Chondrocyte (in vitro differentiated cells): ENCODE data around the gene NEMP2. TPM values are rescaled to one million over a fixed set of nuclear protein-coding genes. Genes with fewer than 3 reads are reported as not detected.
A peak's percentile ranks its signal among the peaks of the same experiment; 100 is the strongest.
"Not testable (repeated sequence)": the region's sequence is repeated elsewhere in the genome, so short reads cannot be mapped to it uniquely, and the experiment has no call there.

Experiments used
- DNase-seq: peaks from one replicate; pipeline ENCODE4 v3.0.0; 2021; ENCODE audit warnings: mixed read lengths, low spot score
- H3K27ac Mint-ChIP-seq: one replicate; pipeline ENCODE4 v1.8.0; 2021; ENCODE audit warnings: mild to moderate bottlenecking, moderate library complexity, mixed read lengths; ENCODE audit not compliant: unreplicated experiment
- H3K27me3 Mint-ChIP-seq: 2 replicates; pipeline ENCODE4 v1.8.0; 2021; ENCODE audit warnings: low read depth, mixed read lengths
- H3K36me3 Mint-ChIP-seq: 2 replicates; pipeline ENCODE4 v1.8.0; 2021; ENCODE audit warnings: low read depth, mixed read lengths
- H3K4me1 Mint-ChIP-seq: 2 replicates; pipeline ENCODE4 v1.8.0; 2021; ENCODE audit warnings: low read depth, mild to moderate bottlenecking, mixed read lengths
- H3K4me3 Mint-ChIP-seq: one replicate; pipeline ENCODE4 v1.8.0; 2021; ENCODE audit warnings: mild to moderate bottlenecking, moderate library complexity, mixed read lengths; ENCODE audit not compliant: unreplicated experiment
- H3K9me3 Mint-ChIP-seq: 2 replicates; pipeline ENCODE4 v1.8.0; 2021; ENCODE audit warnings: low read depth, mixed read lengths
- total RNA-seq: library from RNA; stranded (reverse); gene quantifications from 3 replicates; pipeline ENCODE4 v1.2.1, GENCODE V29; 2021
- TF ChIP-seq, protein P1 (sequence below): fragments of 200-600 bp; sonication (generic); IDR thresholded peaks from 2 replicates; pipeline ENCODE4 v1.5.0; 2021; ENCODE audit warnings: antibody characterized with exemption, mild to moderate bottlenecking, moderate library complexity

Gene NEMP2
- total RNA-seq, 1 donor from 2014 or later = 8.9 TPM

DNA sequence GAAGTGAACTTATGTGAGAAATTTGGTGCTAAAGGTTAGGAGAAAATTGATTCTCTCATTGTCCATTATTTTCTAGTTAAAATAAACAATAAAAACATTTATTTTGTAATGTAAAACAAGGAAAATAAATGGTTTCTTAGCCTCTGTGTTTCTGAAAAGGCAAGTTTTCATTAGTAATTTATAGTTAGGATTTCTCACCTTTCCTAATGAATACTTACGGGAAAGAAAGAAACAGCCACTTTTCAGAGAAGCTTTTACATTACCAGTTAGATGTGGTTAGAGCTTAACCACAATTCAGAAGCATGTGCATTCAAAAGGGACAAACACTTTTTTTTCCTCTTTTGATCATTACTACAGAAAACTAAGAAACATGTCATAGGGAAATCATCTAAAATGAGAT, 18.8 kb downstream of the NEMP2 start:
- Mint-ChIP-seq H3K27me3 (no peaks in the 10 kb centered on the region), H3K9me3 (no peaks in the 10 kb centered on the region), H3K36me3 (peaks cover 4% of the 10 kb centered on the region), H3K4me3 (no peak overlapping the region), H3K4me1 (no peaks in the 10 kb centered on the region), H3K27ac (no peak overlapping the region)
- DNase-seq = no peak
- TF ChIP-seq, protein P1, sequence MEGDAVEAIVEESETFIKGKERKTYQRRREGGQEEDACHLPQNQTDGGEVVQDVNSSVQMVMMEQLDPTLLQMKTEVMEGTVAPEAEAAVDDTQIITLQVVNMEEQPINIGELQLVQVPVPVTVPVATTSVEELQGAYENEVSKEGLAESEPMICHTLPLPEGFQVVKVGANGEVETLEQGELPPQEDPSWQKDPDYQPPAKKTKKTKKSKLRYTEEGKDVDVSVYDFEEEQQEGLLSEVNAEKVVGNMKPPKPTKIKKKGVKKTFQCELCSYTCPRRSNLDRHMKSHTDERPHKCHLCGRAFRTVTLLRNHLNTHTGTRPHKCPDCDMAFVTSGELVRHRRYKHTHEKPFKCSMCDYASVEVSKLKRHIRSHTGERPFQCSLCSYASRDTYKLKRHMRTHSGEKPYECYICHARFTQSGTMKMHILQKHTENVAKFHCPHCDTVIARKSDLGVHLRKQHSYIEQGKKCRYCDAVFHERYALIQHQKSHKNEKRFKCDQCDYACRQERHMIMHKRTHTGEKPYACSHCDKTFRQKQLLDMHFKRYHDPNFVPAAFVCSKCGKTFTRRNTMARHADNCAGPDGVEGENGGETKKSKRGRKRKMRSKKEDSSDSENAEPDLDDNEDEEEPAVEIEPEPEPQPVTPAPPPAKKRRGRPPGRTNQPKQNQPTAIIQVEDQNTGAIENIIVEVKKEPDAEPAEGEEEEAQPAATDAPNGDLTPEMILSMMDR = no peak

DNA sequence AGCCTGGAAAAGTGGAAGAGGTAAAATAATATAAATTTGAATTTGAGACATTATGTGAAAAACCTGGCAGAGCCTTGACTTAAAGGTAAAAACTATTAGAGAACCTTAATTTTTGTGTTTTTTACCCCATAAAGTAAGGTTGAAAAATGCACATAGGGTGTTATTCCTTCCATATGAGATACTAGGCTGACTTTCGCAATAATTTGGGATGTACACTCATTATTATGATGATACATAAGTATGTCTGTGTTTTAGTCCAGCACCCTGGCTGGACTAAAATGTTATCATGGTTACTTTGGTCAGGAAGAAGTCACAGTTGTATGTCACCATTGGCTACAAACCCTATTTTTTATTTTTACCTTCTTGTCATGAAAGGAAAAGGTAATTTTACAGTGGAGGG, 19.8 kb downstream of the NEMP2 start:
- no peaks in the 10 kb centered on the region for H3K9me3 Mint-ChIP-seq
- H3K4me3 Mint-ChIP-seq = no peak overlapping the region
- H3K27me3 Mint-ChIP-seq = no peaks in the 10 kb centered on the region
- TF ChIP-seq, protein P1 = no peak
- DNase-seq = no peak
- no peaks in the 10 kb centered on the region for H3K4me1 Mint-ChIP-seq
- H3K27ac Mint-ChIP-seq = no peak overlapping the region
- H3K36me3 Mint-ChIP-seq = peaks cover 1% of the 10 kb centered on the region

DNA sequence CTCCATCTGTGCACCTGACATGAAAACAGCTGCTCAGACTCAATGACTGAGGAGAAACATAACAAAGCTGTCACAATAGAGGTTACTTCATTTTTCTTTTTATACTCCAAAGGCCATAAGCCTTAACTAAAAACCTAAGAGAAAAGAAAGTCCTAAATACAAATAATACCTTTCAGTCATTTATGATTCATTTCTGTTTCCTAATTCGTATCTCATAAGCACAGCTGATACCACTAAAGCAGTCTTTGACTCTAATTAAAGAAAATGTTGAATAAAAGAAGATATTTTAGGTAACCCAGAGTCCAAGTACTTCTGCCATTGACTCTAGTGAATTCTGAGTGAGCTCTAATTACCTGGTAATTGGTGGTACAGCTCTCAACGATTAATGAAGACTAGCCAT, 20.6 kb downstream of the NEMP2 start:
- no peak overlapping the region for H3K27ac Mint-ChIP-seq
- no peaks in the 10 kb centered on the region for H3K27me3 Mint-ChIP-seq
- H3K36me3 Mint-ChIP-seq = peaks cover 1% of the 10 kb centered on the region
- DNase-seq = no peak
- TF ChIP-seq, protein P1 = no peak
- H3K4me3 Mint-ChIP-seq = no peak overlapping the region
- no peaks in the 10 kb centered on the region for H3K9me3 Mint-ChIP-seq
- H3K4me1 Mint-ChIP-seq = no peaks in the 10 kb centered on the region

DNA sequence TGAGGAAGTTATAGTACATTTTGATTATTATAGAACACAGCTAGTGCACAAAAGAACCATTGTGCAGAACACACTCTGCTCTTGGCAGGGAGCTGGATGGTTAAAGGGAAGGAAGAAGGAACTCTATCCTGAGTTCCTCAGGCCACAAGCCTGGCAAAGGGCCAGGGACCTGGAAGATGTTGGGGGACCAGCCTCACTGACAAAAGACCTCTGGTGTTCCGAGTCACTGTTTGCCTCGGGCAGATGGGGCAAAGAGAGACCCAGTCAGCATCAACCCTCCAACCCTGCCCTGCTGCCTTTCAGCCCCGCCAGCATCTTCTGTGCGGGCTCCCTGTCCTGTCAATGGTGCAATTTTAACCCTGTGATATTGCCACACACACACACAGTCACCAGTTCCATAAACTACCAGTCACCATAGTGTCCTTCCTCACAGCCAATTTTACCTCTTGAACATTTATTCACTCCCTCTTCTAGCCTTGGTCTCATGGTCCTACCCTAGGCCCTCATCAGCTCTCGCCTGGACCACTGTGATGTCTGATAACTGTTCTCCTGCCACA, 21.9 kb downstream of the NEMP2 start:
- Mint-ChIP-seq H3K9me3 (no peaks in the 10 kb centered on the region), H3K27ac (no peak overlapping the region), H3K36me3 (peaks cover 1% of the 10 kb centered on the region), H3K27me3 (no peaks in the 10 kb centered on the region), H3K4me3 (no peak overlapping the region), H3K4me1 (no peaks in the 10 kb centered on the region)
- TF ChIP-seq, protein P1 = no peak
- DNase-seq = no peak

DNA sequence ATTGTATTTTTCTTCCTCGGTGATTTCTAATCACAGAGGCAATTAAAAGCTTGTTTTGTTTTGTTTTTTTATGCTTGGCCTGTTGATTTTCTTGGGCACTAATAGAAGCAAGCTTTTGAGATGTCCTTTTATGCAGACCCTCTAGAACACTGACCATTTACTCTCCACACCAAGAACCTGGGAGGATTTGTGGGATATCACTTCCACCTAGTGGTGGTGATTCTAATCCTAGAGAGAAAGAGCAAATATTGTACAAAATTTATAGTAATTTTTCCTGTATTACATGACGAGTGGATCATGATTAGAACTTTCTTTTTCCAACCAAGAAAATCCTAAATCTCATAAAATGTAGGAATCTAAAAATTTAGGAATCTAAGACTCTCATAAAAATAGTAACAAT, 23.4 kb downstream of the NEMP2 start:
- Mint-ChIP-seq H3K27me3 (no peaks in the 10 kb centered on the region), H3K27ac (no peak overlapping the region), H3K4me3 (no peak overlapping the region), H3K4me1 (no peaks in the 10 kb centered on the region), H3K36me3 (peaks cover 1% of the 10 kb centered on the region), H3K9me3 (no peaks in the 10 kb centered on the region)
- no peak for DNase-seq
- TF ChIP-seq, protein P1 = peak; percentile 92

DNA sequence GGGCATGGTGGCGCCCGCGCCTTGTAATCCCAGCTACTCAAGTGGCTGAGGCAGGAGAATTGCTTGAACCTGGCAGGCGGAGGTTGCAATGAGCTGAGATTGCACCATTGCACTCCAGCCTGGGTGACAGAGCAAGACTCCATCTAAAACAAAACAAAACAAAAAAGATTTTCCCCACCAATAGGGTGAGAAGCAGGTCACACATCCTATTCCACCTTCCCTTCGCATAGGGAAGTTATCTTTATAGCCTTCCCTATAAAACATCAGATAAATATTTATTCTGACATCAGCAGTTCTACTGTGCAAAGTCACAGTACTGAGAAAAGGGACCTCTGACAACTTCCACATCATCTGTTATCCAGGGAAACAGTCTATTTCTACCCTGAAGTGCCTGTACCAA, 24.6 kb downstream of the NEMP2 start:
- not testable (repeated sequence) for DNase-seq

More for the DNA sequence above, 24.6 kb downstream of the NEMP2 start:
- not testable (repeated sequence) for H3K9me3 Mint-ChIP-seq, H3K4me3 Mint-ChIP-seq, H3K27ac Mint-ChIP-seq, H3K36me3 Mint-ChIP-seq, H3K4me1 Mint-ChIP-seq, H3K27me3 Mint-ChIP-seq
